GM12864 (cell line): ENCODE data around the gene NT5C.

Experiments
- DNase-seq: peaks from one replicate; pipeline ENCODE4 v3.0.0-alpha.2; 2011; ENCODE audit warnings: low read depth
- H3K4me3 ChIP-seq: 2 replicates; pipeline ENCODE4 v1.5.1; 2011; ENCODE audit warnings: mild to moderate bottlenecking, low read depth, low read length, control low read depth
- CTCF ChIP-seq: IDR thresholded peaks from 2 replicates; pipeline ENCODE4 v1.5.1; 2011; ENCODE audit warnings: low read depth, mild to moderate bottlenecking, moderate library complexity, low read length, control low read depth, inconsistent platforms; ENCODE audit errors: missing control alignments

Gene NT5C

GRCh38 chr17:75124819-75125162, 6.8 kb downstream of the NT5C start:
- no peak overlapping the region for H3K4me3 ChIP-seq

GRCh38 chr17:75124041-75124818, 7.3 kb downstream of the NT5C start:
- TF ChIP-seq CTCF, result no peak
- H3K4me3 ChIP-seq, result no peak overlapping the region
- no peak for DNase-seq

More at GRCh38 chr17:75124819-75125162, 6.8 kb downstream of the NT5C start:
- TF ChIP-seq CTCF, result no peak
- no peak for DNase-seq

- no peak for DNase-seq
- H3K4me3 ChIP-seq, result no peak overlapping the region
- no peak for TF ChIP-seq CTCF
Observed at GRCh38 chr17:75118307-75118706, 13.2 kb downstream of the NT5C start.

- no peak for TF ChIP-seq CTCF
- DNase-seq, result no peak
Observed at GRCh38 chr17:75116737-75117136, 14.8 kb downstream of the NT5C start.

GRCh38 chr17:75115555-75115954, 16.0 kb downstream of the NT5C start:
- H3K4me3 ChIP-seq, result no peak overlapping the region
- no peak for TF ChIP-seq CTCF
- no peak for DNase-seq

More at GRCh38 chr17:75116737-75117136, 14.8 kb downstream of the NT5C start:
- H3K4me3 ChIP-seq, result no peak overlapping the region

- no peak for TF ChIP-seq CTCF
- DNase-seq, result no peak
- H3K4me3 ChIP-seq, result peak overlapping the region; percentile 73
Observed at GRCh38 chr17:75114552-75115314, 16.8 kb downstream of the NT5C start.
